Activated naive CD4-positive, alpha-beta T cell treated with anti-CD3 and anti-CD28 coated beads for 36 hours (primary cell): ENCODE data around the gene CTSA. TPM values are rescaled to one million over a fixed set of nuclear protein-coding genes. Genes with fewer than 3 reads are reported as not detected.
"Not testable (repeated sequence)": the region's sequence is repeated elsewhere in the genome, so short reads cannot be mapped to it uniquely, and the experiment has no call there.

Experiments used
- CTCF ChIA-PET: fragments of 350-600 bp; sonication (Branson Sonifier 250); formaldehyde crosslinking; loops from one replicate; lab custom pipeline; 2021; ENCODE audit warnings: antibody characterized with exemption; lab: Charles Lee
- DNase-seq: peaks from one replicate; pipeline ENCODE4 v3.0.0-alpha.2; 2020
- H3K27ac Mint-ChIP-seq: one replicate; pipeline ENCODE4 v1.8.0; 2021; ENCODE audit warnings: mild to moderate bottlenecking, mixed read lengths
- H3K27me3 Mint-ChIP-seq: one replicate; pipeline ENCODE4 v1.8.0; 2021; ENCODE audit warnings: low read depth, mixed read lengths
- H3K36me3 Mint-ChIP-seq: one replicate; pipeline ENCODE4 v1.8.0; 2021; ENCODE audit warnings: low read depth, mixed read lengths
- H3K4me1 Mint-ChIP-seq: one replicate; pipeline ENCODE4 v1.8.0; 2021; ENCODE audit warnings: low read depth, mixed read lengths
- H3K4me3 Mint-ChIP-seq: one replicate; pipeline ENCODE4 v1.8.0; 2021; ENCODE audit warnings: mild to moderate bottlenecking, moderate library complexity, mixed read lengths
- H3K9me3 Mint-ChIP-seq: one replicate; pipeline ENCODE4 v1.8.0; 2021; ENCODE audit warnings: mixed read lengths
- intact Hi-C: fragments of 100-400 bp; cut with micrococcal nuclease; formaldehyde crosslinking; loops from one replicate; pipeline ENCODE4 v1.15.1; 2023
- total RNA-seq, 2 experiments: library from RNA; stranded (reverse); gene quantifications; one replicate each; pipeline ENCODE4 v1.2.3, GENCODE V29; 2021

Gene CTSA
- total RNA-seq, 2 experiments from 2014 or later, result 28.7 to 31.5 TPM

GRCh38 chr20:45927071-45927878, 36.1 kb downstream of the CTSA start:
- intact Hi-C loops, result no loop called here
- Mint-ChIP-seq H3K9me3 (no peaks in the 10 kb centered on the region), H3K4me1 (no peaks in the 10 kb centered on the region), H3K27me3 (no peaks in the 10 kb centered on the region), H3K36me3 (no peaks in the 10 kb centered on the region), H3K27ac (no peak overlapping the region), H3K4me3 (no peak overlapping the region)
- CTCF ChIA-PET, result interaction anchor here (1.4 to 1.5 kb wide), 2 partner anchors 37 to 43 kb away, joined by 3 read pairs; no protein-coding TSS in a partner anchor
- no peak for DNase-seq

GRCh38 chr20:45931680-45932079, 40.5 kb downstream of the CTSA start:
- not testable (repeated sequence) for H3K4me3 Mint-ChIP-seq, H3K27ac Mint-ChIP-seq, H3K9me3 Mint-ChIP-seq, H3K27me3 Mint-ChIP-seq, DNase-seq, H3K36me3 Mint-ChIP-seq
- CTCF ChIA-PET, result interaction anchor here (1.2 to 1.8 kb wide), 2 partner anchors 39 to 133 kb away, joined by 3 to 5 read pairs; no protein-coding TSS in a partner anchor
- peaks cover 14% of the 10 kb centered on the region for H3K4me1 Mint-ChIP-seq
- intact Hi-C loops, result loop anchor here (2.0 to 5.0 kb wide), 4 partner anchors 31 to 756 kb away; partner anchors contain the start of gene TP53RK

GRCh38 chr20:45933266-45934045, 42.3 kb downstream of the CTSA start:
- Mint-ChIP-seq H3K4me1 (peaks cover 29% of the 10 kb centered on the region), H3K27ac (peak overlapping the region; percentile 95), H3K36me3 (peaks cover 13% of the 10 kb centered on the region), H3K27me3 (no peaks in the 10 kb centered on the region), H3K4me3 (peak overlapping the region; percentile 93), H3K9me3 (no peaks in the 10 kb centered on the region)
- CTCF ChIA-PET, result interaction anchor here (0.6 to 2.5 kb wide), 12 partner anchors 8 to 473 kb away, joined by 3 to 19 read pairs (median 4); no protein-coding TSS in a partner anchor
- intact Hi-C loops, result loop anchor here (1.0 to 5.0 kb wide), 7 partner anchors 22 to 754 kb away; partner anchors contain the start of genes ELMO2, TP53RK and ZNF335
- DNase-seq, result peak; percentile 84

- CTCF ChIA-PET, result interaction anchor here (0.5 to 2.5 kb wide), 12 partner anchors 7 to 631 kb away, joined by 3 to 19 read pairs (median 4); no protein-coding TSS in a partner anchor
- Mint-ChIP-seq H3K27me3 (no peaks in the 10 kb centered on the region), H3K4me1 (peaks cover 30% of the 10 kb centered on the region), H3K9me3 (no peaks in the 10 kb centered on the region), H3K36me3 (peaks cover 16% of the 10 kb centered on the region), H3K27ac (peak overlapping the region; percentile 95), H3K4me3 (peak overlapping the region; percentile 93)
- intact Hi-C loops, result loop anchor here (1.0 to 5.0 kb wide), 5 partner anchors 38 to 753 kb away; partner anchors contain the start of genes ELMO2, TP53RK and ZNF335
- DNase-seq, result no peak
These were observed 43.0 kb downstream of the CTSA start for GRCh38 chr20:45934046-45934585.

GRCh38 chr20:45934586-45935415, 43.7 kb downstream of the CTSA start, which contains the start of gene PCIF1:
Gene PCIF1, plus strand, starts transcription at chr20:45934683. Its CDS starts 4,317 bp downstream, at chr20:45939000.
- Mint-ChIP-seq H3K27me3 (no peaks in the 10 kb centered on the region), H3K4me3 (peak within 1 kb of the TSS; percentile 93), H3K4me1 (peaks cover 30% of the 10 kb centered on the region), H3K36me3 (peaks cover 22% of the 10 kb centered on the region), H3K9me3 (no peaks in the 10 kb centered on the region), H3K27ac (peak within 1 kb of the TSS; percentile 95)
- intact Hi-C loops, result loop anchor here (1.0 to 5.0 kb wide), 10 partner anchors 38 to 752 kb away; partner anchors contain the start of genes ACOT8, CTSA, ELMO2 and NCOA5
- CTCF ChIA-PET, result interaction anchor here (0.5 to 2.5 kb wide), 5 partner anchors 35 to 632 kb away, joined by 3 to 19 read pairs (median 9); no protein-coding TSS in a partner anchor
- peak; percentile 99 for DNase-seq

GRCh38 chr20:45935416-45936046, 44.4 kb downstream of the CTSA start:
- intact Hi-C loops, result loop anchor here (1.0 kb wide), 5 partner anchors 44 to 154 kb away; partner anchors contain the start of genes ACOT8, CTSA, NCOA5 and NEURL2
- Mint-ChIP-seq H3K4me3 (peak overlapping the region; percentile 85), H3K4me1 (peaks cover 30% of the 10 kb centered on the region), H3K9me3 (no peaks in the 10 kb centered on the region), H3K36me3 (peaks cover 26% of the 10 kb centered on the region), H3K27me3 (no peaks in the 10 kb centered on the region), H3K27ac (peak overlapping the region; percentile 92)
- CTCF ChIA-PET, result interaction anchor here (2.3 kb wide), 1 partner anchor 35 kb away, joined by 9 read pairs; no protein-coding TSS in a partner anchor
- DNase-seq, result no peak

GRCh38 chr20:45937765-45938164, 46.6 kb downstream of the CTSA start:
- Mint-ChIP-seq H3K27me3 (no peaks in the 10 kb centered on the region), H3K4me1 (peaks cover 29% of the 10 kb centered on the region), H3K9me3 (no peaks in the 10 kb centered on the region), H3K27ac (peak overlapping the region; percentile 46), H3K4me3 (no peak overlapping the region), H3K36me3 (peaks cover 26% of the 10 kb centered on the region)
- DNase-seq, result no peak
- CTCF ChIA-PET, result interaction anchor here (0.5 to 1.4 kb wide), 6 partner anchors 9 to 241 kb away, joined by 3 to 4 read pairs (median 3); no protein-coding TSS in a partner anchor
- intact Hi-C loops, result no loop called here

- H3K4me1 Mint-ChIP-seq, result peaks cover 26% of the 10 kb centered on the region
- no peak overlapping the region for H3K4me3 Mint-ChIP-seq
- no peak overlapping the region for H3K27ac Mint-ChIP-seq
- CTCF ChIA-PET, result interaction anchor here (1.0 to 1.6 kb wide), 3 partner anchors 30 to 74 kb away, joined by 3 to 8 read pairs (median 3); no protein-coding TSS in a partner anchor
- DNase-seq, result no peak
- H3K27me3 Mint-ChIP-seq, result no peaks in the 10 kb centered on the region
- H3K36me3 Mint-ChIP-seq, result peaks cover 31% of the 10 kb centered on the region
- no peaks in the 10 kb centered on the region for H3K9me3 Mint-ChIP-seq
- intact Hi-C loops, result no loop called here
These were observed 47.7 kb downstream of the CTSA start for GRCh38 chr20:45938727-45939438.

- no peak for DNase-seq
- no peaks in the 10 kb centered on the region for H3K9me3 Mint-ChIP-seq
- H3K27me3 Mint-ChIP-seq, result no peaks in the 10 kb centered on the region
- H3K27ac Mint-ChIP-seq, result no peak overlapping the region
- CTCF ChIA-PET, result interaction anchor here (0.7 to 1.6 kb wide), 2 partner anchors 25 to 30 kb away, joined by 3 to 8 read pairs; no protein-coding TSS in a partner anchor
- H3K36me3 Mint-ChIP-seq, result peaks cover 31% of the 10 kb centered on the region
- H3K4me3 Mint-ChIP-seq, result no peak overlapping the region
- intact Hi-C loops, result no loop called here
- H3K4me1 Mint-ChIP-seq, result peaks cover 31% of the 10 kb centered on the region
These were observed 48.9 kb downstream of the CTSA start for GRCh38 chr20:45940053-45940452.

GRCh38 chr20:45940469-45940868, 49.3 kb downstream of the CTSA start:
- Mint-ChIP-seq H3K4me3 (no peak overlapping the region), H3K9me3 (no peaks in the 10 kb centered on the region), H3K27me3 (no peaks in the 10 kb centered on the region), H3K27ac (no peak overlapping the region), H3K36me3 (peaks cover 31% of the 10 kb centered on the region), H3K4me1 (peaks cover 31% of the 10 kb centered on the region)
- DNase-seq, result no peak
- CTCF ChIA-PET, result no interaction called here
- intact Hi-C loops, result no loop called here
